Left renal cortex interstitium (tissue), 4 donors: ENCODE data around the gene OPRL1. TPM values are rescaled to one million over a fixed set of nuclear protein-coding genes. Genes with fewer than 3 reads are reported as not detected.

Experiments
- DNase-seq, 4 donors: peaks; one replicate each; pipeline ENCODE4 v3.0.0-alpha.2; 2013; ENCODE audit warnings: low read depth in 4 of 4, low spot score in 2 of 4, missing footprints in 1 of 4
- polyA plus RNA-seq, 4 donors: library from polyadenylated mRNA; unstranded; fragments of 120-200 nt; gene quantifications; one replicate each; pipeline ENCODE4 v1.2.1, GENCODE V29; 2013; ENCODE audit not compliant: insufficient read length in 4 of 4

Gene OPRL1
- polyA plus RNA-seq, 4 donors: 0.85 to 1.4 (median 1.2) TPM

DNA sequence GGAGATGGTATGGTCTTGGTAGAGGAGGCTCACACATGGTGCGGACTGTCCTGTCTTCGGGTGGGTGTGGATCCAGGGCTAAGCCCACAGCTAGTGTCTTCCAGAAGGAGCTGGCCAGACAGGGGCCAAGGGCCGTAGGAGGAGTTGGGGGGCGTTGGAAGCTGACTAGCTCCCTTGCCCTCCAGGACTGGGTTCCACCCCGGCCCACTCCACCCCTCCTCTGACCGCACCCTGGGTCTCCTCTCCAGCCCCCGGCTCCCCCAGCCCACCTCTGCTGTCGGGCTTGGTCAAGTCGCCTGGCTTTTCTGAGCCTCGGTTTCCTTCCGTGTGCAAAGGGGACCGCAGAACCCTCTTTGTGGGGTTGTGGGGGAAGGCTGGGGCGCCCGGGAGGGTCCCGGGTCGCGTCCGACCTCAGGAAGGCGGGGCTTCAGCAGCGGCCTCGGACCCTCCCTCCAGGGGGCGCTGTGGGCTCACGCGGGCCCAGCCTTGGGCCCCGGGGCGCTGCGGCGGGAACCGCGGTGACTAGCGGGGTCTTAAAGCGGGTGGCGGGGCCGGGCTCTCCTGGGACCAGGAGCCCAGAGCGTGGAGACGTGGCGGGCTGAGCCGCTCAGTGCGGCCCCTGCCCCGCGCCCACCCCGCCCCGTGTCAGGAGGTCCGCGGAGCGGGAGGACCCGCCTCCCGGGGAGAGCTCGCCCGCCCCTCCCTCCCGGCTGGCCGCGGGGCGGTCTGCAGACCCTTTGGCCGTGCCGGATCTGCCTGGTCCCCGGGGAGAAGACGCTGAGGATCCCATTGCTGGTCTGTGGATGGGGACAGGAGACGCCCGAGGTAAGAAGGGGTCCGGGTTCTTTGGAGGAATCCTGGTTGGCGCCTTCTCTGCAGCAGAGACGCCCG lies 22.1 kb downstream of the OPRL1 start:
- DNase-seq: no peak

DNA sequence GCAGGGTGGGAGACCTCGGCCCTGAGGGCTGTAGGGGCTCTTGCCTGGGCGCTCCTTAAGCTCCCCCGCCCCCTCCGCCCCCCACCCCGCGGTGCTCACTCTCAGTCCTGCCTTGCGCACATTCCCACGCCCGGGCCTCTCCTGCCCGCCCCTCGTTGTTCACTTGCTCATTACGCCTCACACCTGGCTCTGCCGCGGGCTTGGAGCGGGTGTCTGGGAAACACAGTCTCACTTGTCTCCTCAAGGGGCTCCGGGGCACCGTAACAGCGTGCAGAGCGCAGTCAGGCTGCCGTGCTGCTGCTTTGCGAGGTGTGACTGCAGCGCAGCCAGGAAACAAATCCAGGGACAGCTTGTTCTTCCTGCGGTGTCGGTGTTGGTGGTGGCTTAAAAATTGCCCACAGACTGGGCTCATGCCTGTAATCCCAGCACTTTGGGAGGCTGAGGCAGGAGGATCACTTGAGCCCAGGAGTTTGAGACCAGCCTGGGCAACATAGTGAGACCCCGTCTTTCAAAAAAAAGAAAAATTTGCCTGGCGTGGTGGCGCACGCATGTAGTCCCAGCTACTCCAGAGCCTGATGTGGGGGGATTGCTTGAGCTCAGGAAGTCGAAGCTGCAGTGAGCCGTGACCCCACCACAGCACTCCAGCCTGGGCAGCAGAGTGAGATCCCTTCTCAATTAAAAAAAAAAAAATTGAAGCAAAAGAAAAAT lies 22.9 kb downstream of the OPRL1 start:
- DNase-seq: no peak

DNA sequence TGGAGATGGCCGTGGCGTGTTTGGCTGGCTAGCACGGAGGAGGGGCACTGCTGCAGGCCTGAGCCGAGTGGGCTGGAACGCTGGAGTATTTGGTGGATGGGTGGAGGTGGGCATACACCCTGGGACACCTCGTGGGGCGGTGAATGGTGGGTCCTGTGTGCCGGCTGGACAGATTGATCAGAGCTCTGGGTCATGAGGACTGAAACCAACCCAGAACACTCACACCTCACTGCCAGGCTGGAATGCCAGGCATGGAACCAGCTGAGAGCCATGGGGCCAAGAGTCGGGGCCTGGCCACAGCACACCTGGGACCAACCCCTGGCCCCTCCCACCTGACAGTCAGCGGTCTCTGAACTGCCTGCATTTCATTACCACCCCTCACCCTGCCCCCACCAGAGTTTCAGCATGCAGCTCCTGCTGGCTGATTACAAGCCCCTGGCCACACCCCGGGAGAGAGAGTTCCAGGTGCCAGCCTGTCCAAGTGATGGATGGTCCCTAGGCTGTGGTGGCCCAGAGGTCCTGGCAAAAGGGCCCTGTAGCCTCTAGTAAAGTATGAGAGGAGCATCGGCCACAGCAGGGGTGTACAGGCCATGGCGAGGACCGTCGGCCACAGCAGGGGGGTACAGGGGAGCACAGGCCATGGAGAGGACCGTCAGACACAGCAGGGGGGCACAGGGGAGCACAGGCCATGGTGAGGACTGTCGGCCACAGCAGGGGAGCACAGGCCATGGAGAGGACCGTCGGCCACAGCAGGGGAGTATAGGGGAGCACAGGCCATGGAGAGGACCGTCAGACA lies 24.2 kb downstream of the OPRL1 start:
- no peak for DNase-seq

DNA sequence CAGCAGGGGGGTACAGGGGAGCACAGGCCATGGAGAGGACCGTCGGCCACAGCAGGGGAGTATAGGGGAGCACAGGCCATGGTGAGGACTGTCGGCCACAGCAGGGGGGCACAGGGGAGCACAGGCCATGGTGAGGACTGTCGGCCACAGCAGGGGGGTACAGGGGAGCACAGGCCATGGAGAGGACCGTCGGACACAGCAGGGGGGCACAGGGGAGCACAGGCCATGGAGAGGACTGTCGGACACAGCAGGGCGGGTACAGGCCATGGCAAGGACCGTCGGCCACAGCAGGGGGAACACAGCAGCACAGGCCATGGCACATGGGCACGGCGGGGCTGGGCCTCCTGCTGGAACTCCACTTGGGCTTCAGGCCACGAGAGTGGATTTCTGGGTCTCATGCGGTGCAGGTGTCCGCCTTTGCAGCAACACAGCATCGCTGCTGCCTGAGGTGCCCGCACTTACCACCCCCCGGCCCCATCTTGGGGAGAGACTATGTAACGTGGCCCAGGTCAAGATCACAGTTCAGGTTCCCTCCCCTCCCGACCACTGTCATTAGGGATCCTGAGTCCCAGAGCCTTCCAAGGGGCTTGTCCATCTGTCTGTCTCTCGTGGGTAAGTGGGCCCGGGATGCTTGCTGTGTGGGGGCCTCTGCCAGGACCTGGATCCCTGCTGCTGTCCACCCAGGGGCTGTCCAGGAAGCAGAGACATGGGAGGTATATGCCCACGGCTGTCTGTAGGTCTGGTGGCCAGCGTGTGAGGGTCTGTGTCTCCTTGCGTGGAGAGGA lies 25.0 kb downstream of the OPRL1 start:
- DNase-seq: no peak

DNA sequence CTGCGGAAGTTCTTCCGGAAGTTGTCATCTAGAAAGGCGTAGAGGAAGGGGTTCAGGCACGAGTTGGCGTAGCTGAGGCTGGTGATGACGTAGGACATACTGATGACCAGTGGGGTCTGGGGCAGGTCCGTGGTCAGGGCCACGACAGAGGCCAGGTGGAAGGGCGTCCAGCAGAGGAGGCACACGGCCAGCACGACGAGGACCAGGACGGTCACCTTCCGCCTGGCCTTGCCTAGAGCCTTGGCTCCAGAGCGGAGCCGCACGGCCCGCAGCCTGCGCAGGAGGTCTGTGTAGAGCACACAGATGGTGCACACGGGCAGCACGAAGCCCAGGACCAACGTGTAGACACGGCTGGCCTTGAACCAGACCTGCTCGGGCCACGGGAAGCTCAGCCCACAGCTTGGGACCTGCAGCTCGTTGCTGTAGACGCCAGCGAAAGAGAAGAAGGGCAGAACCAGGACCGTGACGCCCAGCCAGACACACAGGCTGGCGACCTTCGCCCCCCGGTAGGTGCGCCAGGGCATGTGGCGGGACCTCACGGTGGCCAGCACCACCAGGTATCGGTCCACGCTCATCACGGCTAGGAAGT lies 26.1 kb downstream of the OPRL1 start:
- no peak for DNase-seq

DNA sequence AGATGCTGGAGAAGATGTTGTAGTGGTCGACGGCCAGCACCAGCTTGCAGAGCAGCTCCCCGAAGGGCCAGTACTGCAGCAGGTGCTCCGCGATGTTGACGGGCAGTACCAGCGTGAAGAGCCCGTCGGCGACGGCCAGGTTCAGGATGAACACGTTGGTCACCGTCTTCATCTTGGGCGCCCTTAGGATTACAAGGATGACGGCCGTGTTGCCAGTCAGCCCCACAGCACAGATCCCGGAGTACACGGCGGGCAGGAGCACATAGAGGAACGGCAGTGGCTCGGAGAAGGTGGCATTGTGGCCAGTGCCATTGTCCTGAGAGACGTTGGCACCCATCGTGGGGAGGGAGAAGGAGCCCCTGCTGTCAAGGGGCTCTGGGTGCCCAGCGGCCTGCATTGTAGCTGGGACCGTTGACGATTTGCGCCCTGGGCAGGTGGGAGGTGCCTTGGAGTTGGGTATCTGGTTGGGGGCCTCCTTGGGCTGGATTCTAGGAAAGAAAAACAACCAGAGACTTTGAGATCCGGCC lies 26.6 kb downstream of the OPRL1 start:
- no peak for DNase-seq

DNA sequence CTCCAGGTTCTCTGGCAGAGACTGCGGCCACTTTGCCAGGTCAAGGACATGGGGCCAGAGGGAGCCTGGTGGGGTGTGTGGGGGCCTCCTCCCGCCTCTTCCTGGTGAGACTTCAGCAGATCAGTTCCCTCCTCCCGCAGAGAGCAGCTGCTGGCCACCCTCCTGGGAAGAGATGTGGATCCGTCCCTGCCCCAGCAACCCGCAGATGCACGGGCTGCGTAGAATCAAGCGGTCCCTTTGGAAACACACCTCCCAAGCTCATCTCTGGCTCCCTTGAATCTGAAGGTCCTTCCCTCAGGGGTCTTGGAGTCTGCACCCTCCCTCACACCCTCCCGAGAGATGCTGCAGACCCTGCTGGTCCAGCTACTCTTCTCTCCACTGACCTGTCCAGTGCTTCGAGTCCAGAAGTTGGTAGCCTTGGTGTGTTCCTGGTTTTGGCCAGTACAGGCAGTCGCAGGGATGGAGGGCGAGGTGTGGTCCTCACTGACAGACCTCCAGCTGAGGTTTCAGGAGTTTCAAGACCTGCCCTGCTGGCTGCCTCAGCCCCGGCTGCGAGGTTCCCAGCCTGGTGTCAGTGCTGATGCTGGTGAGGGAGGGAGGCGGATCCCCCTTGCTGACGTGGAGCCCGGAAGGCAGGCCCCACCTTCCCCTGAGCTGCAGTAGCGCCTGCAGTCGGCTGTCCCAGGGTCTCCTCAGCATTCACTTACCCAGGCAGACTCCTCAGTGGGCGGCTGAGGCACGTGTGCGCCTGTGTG lies 27.3 kb downstream of the OPRL1 start, which contains the start of gene NPBWR2:
TSS of gene NPBWR2 (minus strand) at position 585 of the 755 bp plus-strand sequence. CDS start 734 bp downstream, outside the sequence.
- no peak for DNase-seq

DNA sequence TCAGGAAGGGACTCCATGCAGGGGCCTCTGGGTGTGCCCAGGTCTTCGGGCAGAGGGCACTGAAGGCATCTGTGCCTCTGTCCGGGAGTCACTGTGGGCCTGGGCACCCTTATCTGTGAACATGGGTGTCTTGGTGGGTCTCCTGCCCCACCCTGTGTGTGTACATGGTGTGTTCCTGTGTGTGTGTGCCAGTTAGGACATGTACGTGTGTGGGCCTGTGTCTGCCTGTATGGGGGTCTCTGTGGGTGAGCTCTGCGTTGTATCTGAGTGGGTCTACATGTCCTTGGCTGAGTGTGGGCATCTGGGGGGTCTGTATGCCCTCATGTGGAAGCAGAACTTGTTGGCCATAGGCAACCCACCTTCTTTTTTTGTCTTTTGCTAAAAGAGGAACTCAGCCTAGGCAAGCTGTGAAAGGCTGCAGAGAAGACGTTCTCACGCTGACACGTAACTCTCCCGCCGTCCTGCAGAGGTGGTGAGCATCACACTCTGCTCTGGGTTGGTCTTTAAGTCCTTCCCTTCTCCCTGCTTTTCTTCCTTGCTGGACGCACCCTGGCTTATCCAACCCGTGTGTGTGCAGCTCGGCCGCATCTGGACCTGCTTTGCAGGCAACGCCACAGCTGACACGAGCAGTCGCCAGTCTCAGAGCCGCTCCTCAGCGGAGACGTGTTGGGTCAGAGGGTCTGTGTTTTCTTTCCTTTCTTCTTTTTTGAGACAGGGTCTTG lies 28.0 kb downstream of the OPRL1 start:
- no peak for DNase-seq

DNA sequence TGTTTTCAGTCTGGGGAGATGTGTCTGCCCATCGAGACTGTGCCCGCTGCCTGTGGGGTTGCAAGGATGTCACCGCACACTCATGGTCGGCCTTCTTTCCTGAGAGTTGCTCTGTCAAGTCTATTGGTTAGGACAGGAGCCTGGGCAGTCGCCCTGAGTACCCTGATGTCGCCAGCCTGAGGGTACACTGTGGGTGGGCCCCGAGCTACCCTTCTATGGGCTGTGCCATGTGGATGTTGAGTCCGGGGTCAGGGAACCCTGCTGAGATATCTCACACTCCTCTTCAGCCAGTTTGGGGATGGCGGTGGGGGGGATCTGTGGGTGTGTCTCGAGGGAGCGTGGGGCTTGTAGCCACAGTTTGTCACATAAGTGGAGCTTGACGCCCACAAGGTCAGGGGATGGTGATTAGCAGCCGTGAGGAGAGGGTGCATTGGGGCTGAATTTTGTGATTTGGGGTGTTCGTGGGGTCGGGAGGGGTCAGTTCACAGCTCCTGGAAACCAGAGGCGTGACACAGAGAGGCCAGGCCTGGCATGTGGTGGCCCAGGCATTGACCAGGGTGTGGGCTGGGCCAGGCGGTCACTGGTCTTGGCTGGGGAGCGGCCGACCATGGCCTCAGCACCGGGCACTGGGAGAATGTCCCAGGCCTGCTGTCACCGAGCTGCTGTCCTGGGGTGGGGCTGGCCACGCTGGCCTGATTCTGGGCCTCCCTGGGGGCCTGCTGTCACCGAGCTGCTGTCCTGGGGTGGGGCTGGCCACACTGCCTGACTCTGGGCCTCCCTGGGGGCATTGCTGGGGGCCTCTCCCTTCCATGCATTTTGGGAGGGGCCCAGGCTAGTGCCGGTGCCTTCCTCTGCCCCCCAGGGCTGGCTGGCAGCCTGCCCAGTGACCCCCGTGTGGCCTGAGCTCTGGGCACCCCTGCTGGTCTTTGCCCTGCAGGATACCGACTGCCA lies 29.1 kb downstream of the OPRL1 start:
- no peak for DNase-seq

DNA sequence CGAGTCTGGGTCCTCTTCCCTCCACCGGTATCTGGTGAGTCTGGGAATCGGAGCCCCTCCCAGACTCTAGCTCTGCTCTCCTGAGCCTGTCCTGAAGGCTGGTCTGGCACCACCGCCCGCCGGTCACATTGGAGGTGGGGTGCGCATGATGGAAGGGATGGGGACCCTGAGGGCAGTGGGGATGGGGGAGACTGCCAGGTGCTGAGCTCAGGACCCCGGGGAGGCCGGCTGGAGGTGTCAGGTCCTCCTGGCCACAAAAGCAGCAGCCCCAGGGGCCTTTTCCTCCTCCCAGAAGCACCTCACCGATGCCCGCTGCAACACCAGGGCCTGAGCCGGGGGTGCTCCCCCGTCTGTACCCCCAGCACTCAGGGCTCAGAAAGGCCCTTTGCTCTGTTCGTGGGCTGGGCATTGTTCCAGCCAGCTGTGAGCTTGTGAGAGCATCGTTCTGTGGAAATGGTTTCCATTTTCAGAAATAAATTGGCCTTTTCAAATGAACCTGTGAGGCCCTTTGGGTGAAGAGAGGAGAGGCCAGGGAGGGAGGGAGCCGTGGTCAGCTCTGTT lies 30.0 kb downstream of the OPRL1 start:
- DNase-seq: no peak

DNA sequence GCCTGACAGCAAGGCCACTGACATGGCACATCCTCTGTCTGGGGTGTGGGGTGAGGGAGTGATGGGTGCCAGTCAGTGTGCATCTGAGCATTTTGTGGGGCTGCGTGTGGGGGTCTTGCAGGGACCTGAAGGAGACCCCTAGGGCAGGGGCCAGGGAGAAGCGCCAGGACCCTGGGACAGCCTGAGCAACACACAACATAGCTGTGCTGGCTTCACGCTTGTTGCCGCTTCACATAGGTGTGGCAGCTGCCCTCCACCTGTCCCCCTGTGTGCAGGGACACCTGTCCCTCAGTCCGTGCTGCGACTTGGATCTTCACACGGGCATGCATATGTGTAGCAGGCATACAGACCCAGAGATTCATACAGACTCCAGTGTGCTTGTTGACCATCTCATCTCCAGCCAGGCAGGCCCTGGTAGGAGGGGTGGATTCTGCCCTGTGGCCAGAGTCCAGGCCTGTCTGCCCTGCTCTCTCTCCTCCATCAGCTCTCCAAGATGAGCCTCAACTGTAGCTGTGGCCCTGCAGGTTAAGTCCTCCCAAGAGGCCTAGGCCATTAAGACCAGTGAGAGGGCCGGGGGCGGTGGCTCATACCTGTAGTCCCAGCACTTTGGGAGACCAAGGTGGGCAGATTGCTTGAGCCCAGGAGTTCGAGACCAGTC lies 30.7 kb downstream of the OPRL1 start:
- DNase-seq: no peak

DNA sequence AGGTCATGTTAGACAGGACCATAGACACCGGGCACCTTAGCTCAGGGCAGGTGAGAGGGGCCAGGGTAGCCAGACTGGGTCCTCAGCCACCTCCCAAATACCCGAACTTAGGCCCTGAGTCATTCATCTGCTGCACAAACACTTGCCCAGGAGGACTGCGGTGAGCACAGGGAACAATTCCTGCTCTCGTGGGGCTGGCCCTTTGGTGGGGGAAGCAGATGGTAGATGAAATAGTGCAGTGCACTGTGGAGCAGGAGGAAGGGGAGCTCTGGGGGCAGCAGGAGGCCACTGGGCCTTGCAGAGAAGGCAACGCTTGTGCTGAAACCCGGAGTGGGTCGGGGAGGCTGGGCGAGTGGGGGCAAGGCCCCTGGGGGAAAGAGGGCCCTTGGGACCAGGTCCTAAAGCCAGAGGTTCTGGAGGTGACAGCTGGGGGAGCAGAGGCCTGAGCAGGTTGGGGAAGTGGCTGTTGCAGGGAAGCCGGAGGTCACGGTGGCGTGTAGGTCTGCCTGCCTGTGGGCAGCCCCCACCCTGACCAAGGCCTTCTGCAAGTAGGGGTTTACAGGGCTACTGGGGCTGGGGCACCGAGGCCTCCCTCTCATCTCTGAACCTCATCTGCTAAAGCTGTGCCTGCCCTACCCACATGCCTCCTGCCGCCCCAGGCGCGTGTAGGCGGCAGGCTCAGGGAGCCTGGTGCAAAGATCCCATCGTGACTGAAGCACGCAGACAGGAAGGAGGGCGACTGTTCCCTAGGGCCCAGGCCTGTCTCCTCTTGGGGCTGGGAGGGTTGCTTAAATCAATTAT lies 32.2 kb downstream of the OPRL1 start:
- no peak for DNase-seq

DNA sequence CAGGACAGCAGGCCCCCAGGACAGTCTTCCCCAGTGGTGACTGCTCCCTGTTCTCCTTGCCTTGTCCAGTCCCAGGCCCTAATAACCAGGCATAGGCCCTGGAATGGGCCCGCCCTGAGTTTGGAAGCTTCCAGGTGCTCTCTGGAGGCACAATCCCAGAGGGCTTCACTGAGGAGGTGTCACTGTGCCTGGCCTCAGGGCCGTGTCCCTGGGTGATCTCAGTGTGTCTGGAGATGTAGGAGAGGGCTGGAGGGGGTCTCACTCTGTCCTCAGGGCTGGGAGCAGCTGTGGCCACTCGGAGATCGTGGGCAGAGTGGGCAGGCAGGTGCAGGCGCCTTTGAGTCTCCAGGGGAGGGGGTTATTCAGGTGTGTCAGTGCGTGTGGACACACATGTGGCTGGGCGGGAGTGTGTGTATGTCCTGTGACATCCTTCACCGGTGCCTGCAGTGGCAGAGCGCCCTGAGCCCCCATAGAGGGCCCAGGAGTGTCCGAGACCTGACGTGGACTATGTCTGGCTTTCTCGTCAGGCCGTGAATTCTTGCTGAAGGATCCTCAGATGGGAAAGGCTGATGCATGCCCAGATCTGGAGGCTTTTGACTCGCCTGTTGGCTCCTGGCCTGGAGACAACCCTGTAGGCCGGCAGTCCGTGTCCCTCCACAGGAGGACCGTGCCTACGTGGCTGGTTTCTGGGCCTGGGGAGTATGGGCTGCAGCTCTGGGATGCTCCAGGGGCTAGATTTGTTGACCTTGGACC lies 33.0 kb downstream of the OPRL1 start:
- no peak for DNase-seq

DNA sequence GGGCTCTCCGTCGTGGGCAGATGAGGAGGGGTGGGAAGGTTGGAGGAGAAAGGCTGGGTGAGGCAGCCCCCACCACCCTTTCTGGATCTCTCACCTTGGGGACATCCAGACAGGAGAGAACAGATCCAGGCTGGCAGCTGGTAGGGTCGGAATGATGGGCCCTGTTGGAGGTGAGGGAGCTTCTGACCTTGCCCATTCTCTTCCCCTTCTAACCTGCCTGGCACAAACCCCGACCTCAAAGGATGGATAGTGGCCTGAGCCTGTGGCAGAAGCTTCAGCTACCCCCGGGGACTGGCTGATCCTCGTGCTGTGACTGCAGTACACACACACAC lies 33.5 kb downstream of the OPRL1 start:
- no peak for DNase-seq

DNA sequence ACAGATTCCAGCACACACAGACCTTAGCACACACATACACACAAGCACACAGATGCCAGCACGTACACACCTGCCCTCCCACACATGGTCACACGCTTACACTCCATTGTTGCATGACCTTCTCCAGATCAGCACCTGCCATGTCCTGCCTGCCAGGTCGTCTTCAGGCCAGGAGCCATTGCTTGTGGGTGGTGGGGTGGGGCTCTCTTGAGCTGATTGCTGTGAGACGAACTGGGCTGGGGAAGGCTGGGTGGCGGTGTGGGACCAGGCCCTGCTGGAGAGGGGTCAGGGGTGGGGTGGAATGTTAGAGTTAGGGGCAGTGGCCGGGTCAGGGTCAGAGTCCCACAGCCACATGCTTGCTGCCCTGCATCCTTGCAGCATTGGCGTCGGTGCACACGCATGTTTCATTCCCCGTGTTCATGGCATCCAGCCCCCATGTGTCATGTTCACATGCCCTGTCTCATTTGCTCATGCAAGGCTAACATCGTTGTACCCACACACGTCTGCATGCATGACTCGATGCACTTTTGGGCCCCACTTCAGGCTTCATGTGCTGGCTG lies 34.0 kb downstream of the OPRL1 start:
- DNase-seq: no peak
